Measurements from ENCODE around the gene PDE4D.

DNA sequence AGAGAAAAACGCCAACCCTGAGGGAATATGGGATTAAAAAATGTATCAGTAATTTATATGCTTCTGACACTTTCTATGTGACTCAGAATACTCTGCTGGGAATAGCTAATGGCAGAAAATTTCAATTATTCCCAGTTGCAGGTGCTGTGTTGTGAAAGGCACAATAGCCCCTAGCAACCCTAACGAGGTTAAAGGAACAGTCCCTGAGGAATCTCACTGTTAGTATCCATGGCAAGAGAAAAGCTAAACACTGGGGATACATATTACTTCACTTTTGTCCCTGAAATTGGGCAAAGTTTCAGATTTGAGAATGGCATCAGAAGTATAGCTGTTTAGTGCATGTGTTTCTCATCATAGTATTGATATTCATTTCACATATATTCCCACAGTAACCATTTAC, 755.7 kb downstream of the PDE4D start:
- TF ChIP-seq, protein P1, sequence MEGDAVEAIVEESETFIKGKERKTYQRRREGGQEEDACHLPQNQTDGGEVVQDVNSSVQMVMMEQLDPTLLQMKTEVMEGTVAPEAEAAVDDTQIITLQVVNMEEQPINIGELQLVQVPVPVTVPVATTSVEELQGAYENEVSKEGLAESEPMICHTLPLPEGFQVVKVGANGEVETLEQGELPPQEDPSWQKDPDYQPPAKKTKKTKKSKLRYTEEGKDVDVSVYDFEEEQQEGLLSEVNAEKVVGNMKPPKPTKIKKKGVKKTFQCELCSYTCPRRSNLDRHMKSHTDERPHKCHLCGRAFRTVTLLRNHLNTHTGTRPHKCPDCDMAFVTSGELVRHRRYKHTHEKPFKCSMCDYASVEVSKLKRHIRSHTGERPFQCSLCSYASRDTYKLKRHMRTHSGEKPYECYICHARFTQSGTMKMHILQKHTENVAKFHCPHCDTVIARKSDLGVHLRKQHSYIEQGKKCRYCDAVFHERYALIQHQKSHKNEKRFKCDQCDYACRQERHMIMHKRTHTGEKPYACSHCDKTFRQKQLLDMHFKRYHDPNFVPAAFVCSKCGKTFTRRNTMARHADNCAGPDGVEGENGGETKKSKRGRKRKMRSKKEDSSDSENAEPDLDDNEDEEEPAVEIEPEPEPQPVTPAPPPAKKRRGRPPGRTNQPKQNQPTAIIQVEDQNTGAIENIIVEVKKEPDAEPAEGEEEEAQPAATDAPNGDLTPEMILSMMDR (IDR thresholded peaks at IDR 0.05; ENCODE audit: insufficient read depth, low read depth, low read length), result no peak
- TF ChIP-seq EZH2 (IDR thresholded peaks at IDR 0.05; ENCODE audit: insufficient read depth, low read length), result no peak

Data from astrocyte (in vitro differentiated cells and primary cell).